Retinal pigment epithelial cell (primary cell): ENCODE measurements around the gene GMPR.
"Not testable (repeated sequence)": the region's sequence is repeated elsewhere in the genome, so short reads cannot be mapped to it uniquely, and the experiment has no call there.

Source experiments
- DNase-seq: peaks from one replicate; pipeline ENCODE4 v3.0.0-alpha.2; 2010; ENCODE audit warnings: low read depth
- H3K4me3 ChIP-seq: 2 replicates; pipeline ENCODE4 v1.5.1; 2011; ENCODE audit warnings: mild to moderate bottlenecking, low read length, control low read depth, moderate library complexity
- CTCF ChIP-seq: conservative IDR thresholded peaks from 2 replicates; pipeline ENCODE4 v1.5.1; 2011; ENCODE audit warnings: low read depth, low read length, control low read depth, inconsistent platforms

Gene GMPR

DNA sequence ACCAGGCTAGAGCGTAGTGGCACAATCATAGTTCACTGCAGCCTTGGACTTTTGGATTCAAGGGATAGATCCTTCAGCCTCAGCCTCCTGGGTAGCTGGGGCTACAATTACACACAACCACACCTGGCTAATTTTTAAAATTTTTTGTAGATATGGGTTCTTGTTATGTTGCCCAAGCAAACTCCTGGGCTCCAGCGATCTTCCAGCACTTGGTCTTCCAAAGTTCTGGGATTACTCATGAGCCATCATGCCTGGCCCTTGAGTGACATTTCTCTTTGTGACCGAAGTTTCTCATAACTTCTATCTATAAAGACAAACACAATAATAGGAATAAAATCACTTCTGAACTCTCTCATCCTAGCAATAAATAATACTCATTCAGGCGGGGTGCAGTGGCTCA is 26.1 kb upstream of the GMPR start:
- H3K4me3 ChIP-seq = no peak overlapping the region
- no peak for DNase-seq

GRCh38 chr6:16216501-16217155 is 21.8 kb upstream of the GMPR start:
- no peak for TF ChIP-seq CTCF
- DNase-seq = no peak
- no peak overlapping the region for H3K4me3 ChIP-seq

More for the DNA sequence above, 26.1 kb upstream of the GMPR start:
- no peak for TF ChIP-seq CTCF

DNA sequence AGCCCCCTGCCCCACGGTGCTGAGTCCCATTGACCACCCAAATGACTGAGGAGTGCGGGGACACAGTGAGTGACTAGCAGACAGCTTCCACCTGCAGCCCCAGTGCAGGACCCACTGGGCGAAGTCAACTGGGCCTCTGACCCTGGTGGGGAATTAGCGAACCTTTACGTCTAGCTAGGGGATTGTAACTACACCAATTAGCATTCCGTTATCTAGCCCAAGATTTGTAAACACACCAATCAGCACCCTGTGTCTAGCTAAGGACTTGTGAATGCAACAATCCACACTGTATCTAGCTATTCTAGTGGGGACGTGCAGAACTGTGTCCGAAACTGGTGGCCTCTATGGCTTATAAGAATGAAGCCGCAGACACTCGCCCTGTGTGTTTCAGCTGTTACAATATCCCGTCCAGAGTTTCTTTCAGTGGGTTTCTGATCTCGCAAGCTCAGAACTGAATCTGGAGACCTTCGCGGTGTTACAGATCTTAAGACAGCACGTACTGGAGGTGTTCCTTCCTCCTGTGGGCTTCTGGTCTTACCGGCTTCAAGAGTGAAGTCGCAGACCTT is 21.1 kb upstream of the GMPR start:
- DNase-seq = no peak
- no peak for TF ChIP-seq CTCF
- H3K4me3 ChIP-seq = no peak overlapping the region

- no peak for TF ChIP-seq CTCF
- DNase-seq = no peak
- no peak overlapping the region for H3K4me3 ChIP-seq
Observed at GRCh38 chr6:16222826-16223225, 15.6 kb upstream of the GMPR start.

- TF ChIP-seq CTCF = no peak
- DNase-seq = no peak
- no peak overlapping the region for H3K4me3 ChIP-seq
Observed at GRCh38 chr6:16223362-16223761, 15.0 kb upstream of the GMPR start.

GRCh38 chr6:16224409-16224808 is 14.0 kb upstream of the GMPR start:
- H3K4me3 ChIP-seq = no peak overlapping the region
- DNase-seq = no peak
- no peak for TF ChIP-seq CTCF

DNA sequence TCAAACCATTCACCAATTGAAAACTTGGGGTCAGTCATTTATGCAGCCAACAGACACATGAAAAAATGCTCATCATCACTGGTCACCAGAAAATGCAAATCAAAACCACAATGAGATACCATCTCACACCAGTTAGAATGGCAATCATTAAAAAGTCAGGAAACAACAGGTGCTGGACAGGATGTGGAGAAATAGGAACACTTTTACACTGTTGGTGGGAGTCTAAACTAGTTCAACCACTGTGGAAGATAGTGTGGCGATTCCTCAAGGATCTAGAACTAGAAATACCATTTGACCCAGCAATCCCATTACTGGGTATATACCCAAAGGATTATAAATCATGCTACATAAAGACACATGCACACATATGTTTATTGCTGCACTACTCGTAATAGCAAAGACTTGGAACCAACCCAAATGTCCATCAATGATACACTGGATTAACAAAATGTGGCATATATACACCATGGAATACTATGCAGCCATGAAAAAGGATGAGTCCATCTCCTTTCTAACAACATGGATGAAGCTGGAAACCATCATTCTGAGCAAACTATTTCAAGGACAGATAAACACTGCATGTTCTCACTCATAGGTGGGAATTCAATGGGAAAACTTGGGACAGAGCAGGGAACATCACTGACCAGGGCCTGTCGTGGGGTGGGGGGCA is 13.2 kb upstream of the GMPR start:
- H3K4me3 ChIP-seq, DNase-seq: not testable (repeated sequence)

DNA sequence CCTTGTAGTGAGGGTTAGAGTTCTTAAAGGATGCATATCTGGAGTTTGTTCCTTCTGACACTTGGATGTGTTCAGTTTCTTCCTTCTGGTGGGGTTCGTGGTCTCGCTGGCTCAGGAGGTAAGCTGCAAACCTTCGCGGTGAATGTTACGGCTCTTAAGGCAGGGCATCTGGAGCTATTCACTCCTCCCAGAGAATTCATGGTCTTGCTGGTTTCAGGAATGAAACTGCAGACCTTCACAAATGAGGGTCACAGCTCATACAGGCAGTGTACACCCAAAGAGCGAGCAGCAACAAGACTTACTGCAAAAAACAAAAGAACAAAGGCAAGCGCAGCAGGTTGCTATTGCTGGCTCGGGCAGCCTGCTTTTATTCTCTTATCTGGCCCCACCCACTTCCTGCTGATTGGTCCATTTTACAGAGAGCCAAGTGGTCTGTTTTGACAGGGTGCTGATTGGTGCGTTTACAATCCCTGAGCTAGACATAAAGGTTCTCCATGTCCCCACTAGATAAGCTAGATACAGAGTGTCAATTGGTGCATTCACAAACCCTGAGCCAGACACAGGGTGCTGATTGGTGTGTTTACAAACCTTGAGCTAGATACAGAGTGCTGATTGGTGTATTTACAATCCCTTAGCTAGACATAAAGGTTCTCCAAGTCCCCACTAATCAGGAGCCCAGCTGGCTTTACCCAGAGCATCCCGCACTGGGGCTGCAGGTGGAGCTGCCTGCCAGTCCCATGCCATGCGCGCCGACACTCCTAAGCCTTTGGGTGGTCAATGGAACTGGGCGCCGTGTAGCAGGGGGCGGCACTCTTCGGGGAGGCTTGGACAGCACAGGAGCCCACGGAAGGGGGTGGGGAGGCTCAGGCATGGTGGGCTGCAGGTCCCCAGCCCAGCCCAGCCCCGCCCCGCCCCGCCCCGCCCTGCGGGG is 12.0 kb upstream of the GMPR start:
- not testable (repeated sequence) for DNase-seq, H3K4me3 ChIP-seq
